Hematopoietic multipotent progenitor cell treated with erythropoietin and hydrocortisone succinate and interleukin-3 and kit ligand, for 6 days (in vitro differentiated cells): Measurements from ENCODE around the gene TXNL1.
"Not testable (repeated sequence)": the region's sequence is repeated elsewhere in the genome, so short reads cannot be mapped to it uniquely, and the experiment has no call there.

ENCODE experiments used
- DNase-seq: peaks from one replicate; pipeline ENCODE4 v3.0.0-alpha.2; 2015

Gene TXNL1

DNA sequence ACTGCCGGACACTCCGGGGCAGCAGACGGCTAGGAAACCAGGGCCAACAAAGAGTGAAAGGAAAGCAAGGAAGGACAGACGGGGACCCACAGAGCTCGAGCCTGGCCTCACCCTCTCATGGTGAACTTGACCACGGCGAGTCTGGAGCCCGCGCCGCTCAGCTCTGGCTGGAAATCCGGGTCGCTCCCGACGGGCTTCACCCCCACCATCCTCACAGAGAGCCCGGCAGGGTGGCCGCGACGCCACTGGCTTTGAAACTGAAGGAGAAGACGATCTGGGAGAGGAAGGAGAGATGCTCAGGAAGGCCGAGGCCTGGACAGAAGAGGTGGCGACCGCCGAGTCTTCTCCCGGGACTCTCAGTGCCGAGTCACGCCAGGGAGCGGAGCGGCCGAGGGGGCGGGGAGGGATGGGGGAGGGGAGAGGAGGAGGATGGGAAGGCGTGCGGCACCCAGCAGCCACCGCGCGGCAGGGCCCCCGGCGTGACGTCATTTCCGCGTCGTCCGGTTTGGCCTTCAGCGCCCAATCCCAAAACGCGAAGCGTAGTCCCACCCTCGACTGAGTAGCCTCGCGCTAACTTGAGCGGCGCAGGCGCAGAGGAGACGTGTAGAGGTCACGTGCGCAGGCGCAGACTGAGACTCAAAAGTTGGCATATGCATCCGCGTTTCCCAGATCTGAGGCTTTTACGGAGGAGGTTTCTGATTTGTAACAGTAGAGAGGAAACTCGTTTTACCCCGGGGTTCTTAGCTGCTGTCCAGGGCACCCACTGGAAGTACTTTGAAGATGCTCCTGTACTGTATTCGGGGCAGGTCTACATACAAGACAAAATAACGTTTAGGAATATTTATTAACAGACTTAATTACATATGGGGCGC, at the start of gene TXNL1:
Gene TXNL1, minus strand, starts transcription at position 361 of the 872 bp plus-strand sequence. Its CDS starts 152 bp downstream, at position 209.
- DNase-seq, result peak; percentile 100

DNA sequence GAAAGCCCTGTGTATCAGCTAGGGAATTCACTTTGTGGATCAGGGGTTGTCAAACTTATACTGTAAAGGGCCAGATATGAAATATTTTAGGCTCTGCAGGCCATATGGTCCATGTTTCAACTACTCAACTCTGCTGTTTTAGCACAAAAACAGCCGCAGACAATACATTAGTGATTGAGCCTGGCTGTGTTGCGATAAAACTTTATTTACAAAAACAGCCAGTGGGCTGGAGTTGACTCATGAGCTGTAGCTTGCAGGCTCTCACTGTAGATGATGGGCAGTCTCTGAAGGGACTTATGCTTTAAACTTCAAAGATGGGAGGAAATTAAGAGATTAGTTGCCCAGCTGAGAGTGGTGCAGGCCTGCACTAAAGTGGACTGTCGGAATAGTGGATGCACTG, 45.9 kb upstream of the TXNL1 start:
- DNase-seq, result no peak

DNA sequence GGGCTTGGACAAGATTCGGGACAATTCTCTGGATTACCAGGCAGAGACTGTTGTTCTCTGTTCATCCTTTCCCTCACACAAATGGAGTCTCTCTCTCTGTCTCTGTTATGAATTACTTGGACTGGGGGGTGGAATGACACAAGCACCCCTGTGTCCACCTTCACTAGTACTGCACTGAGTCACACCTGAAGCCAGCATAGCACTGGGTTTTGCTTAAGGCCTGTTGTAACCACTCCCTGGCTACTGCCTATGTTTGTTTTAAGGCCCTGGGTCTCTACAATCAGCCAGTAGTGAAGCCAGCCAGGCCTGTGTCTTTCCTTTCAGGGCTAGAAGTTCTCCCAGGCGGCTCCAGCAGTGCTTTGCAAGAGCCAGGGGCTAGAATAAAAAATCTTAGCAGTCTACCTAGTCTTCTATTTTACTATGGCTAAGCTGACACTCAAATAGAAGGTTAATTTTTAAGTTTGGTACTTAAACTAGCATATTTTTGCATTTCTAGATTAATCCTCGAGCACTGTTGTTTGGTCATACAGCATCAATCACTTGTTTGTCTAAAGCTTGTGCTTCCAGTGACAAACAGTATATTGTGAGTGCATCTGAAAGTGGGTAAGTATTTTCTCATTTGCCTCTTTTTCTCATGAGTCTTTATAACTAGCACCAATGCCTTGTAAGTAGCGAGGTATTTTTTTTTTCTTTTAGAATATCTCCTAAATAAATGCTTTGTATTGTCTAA, 40.6 kb upstream of the TXNL1 start:
- DNase-seq, result no peak

DNA sequence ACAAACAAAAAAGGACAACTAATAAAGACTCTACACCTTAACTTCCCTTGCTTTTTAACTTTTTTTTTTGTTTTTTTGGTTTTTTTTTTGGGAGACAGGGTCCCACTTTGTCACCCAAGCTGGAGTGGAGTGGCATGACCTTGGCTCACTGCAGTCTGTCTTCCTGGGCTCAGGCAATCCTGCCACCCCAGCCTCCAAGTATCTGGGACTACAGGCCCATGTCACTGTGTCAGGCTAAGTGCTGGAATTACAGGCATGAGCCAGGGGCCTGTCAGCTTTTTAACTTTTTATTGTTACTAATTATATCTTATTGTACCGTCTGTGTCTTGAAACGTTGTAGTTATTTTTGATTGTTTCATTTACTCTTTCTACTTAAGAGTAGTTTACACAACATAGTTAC, 38.2 kb upstream of the TXNL1 start:
- no peak for DNase-seq

- DNase-seq, result no peak
Observed at GRCh38 chr18:56672981-56673380, 34.6 kb upstream of the TXNL1 start.

DNA sequence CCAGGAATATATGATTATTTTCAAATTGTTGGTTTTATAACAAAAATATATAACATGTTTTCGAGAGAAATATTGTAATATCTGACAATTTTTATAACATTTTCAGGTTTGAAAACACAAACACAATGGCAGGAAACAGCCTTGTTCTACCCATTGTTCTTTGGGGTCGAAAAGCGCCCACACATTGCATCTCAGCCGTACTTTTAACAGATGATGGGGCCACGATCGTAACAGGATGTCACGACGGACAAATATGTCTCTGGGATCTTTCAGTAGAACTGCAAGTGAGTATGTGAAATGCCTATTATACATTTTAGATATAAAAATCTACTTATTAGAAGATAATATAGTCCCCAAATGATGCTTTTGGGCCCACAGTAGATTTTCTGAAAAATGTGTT, 34.0 kb upstream of the TXNL1 start:
- no peak for DNase-seq

DNA sequence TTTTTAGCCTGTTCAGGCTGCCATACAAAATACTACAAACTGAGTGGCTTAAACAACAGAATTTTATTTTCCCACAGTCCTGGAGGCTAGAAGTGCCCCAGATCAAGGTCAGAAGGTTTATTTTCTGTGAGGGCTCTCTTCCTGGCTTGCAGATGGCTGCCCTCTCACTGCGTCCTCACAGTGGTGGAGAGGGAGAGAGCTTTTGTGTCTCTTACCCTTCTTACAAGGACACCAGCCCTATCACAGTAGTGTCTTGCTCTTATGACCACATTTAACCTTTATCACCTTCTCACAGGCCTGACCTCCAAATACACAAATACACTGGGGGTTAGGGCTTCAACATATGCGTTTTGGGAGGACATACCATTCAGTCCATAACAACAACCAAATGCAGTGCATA, 24.5 kb upstream of the TXNL1 start:
- peak; percentile 79 for DNase-seq

GRCh38 chr18:56662502-56662901, 24.1 kb upstream of the TXNL1 start:
- no peak for DNase-seq

DNA sequence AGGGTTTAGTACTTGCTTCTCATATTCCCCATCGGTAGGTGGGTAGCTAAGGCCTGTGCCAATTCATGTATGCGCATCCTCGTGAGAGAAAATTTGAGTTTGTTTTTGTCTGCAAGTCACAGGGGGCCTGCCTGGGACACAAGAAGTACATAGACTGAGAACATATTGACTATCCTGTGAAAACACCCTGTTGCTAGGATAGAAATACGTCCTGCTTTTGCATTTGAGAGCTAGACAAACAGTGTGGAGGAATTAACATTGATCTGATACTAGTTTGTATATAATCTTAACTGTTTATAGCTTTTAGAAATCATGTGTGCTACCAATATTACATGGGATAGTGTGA, 23.6 kb upstream of the TXNL1 start:
- DNase-seq, result no peak

GRCh38 chr18:56661360-56662062, 23.1 kb upstream of the TXNL1 start:
- no peak for DNase-seq

DNA sequence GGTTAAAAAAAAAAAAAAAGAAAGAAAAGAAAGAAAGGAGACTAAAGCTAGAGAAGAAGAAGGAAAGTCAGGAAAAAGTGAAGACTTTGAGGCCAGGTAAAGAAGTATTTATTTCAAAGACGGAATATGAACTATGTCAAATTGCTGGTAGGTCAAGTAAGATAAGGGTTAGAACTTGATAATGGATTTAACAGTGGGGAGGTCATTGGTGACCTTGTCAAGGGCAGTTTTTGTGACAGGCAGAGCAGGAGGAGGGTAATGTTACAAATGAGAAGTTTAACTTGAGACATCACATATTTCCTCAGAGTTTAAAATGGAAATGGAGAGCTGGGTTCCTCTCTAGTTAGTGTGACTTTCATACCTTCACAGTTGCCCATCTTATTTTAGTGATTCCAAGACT, 22.3 kb upstream of the TXNL1 start:
- no peak for DNase-seq

DNA sequence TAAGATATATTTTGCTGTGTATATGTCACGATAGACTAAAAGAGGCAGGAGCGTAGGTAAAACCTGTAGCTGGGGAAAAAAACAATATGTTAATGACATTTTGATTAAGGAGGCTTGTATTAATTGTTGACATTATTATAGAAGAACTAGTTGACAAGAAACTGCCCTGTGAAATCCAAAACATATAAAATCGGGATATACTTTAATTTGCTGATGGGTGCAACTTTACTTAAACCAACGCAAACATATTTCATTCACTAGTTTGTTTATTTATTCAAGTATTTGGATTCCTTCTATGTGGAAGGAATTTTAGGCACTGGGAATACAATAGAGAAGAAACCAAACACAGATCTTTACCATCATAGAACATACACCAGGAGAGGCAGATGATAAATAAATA, 20.7 kb upstream of the TXNL1 start:
- no peak for DNase-seq

- DNase-seq, result no peak
Observed at GRCh38 chr18:56658261-56658660, 19.9 kb upstream of the TXNL1 start.

DNA sequence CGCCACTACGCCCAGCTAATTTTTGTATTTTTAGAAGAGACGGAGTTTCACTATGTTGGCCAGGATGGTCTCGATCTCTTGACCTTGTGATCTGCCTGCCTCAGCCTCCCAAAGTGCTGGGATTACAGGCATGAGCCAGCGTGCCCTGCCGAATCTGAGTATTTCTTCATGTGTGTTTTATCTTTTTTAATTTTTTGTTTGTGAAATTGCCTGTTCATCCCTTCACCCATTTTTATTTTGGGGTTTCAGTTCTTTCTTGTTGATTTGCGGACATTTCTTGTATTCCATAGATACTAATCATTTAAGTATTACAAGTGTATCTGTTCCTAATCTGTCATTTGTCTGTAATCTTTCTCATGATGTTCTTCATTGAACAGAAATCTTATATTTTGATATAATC, 15.9 kb upstream of the TXNL1 start:
- DNase-seq, result not testable (repeated sequence)

DNA sequence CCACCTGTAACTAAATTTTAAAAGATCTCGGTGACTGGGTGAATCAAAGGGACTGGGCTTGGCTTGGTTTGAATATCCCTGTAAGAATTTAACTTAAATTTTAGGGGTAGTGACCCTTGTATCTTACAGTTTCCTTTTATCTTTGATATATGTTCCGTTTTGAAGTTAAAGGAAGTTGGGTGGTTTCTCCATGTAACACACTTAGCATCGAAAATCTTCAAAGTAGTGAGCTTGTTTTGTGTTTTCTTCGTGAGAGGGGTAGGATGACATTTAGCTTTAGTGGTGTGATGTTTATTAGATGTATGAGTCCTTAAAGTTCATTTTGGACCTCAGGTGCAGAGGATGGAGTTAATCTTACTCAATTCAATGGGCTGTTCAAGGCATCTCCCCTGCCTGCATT, 14.4 kb upstream of the TXNL1 start:
- no peak for DNase-seq

DNA sequence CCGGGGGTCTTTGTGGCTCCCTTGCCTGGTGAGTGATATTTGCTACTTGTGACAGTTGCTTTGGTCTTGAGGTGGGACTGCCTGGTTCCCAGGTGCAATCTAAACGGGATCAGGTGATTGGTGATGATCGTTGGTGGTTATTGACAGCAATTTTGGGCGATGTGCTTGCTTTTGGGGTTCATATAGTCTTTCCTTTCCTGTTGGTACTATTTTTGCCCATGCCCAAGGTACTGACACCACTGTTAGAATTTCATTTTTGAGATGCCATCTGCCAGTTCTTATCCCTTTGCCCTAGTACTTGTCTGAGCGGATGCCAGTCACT, 13.3 kb upstream of the TXNL1 start:
- peak; percentile 26 for DNase-seq

DNA sequence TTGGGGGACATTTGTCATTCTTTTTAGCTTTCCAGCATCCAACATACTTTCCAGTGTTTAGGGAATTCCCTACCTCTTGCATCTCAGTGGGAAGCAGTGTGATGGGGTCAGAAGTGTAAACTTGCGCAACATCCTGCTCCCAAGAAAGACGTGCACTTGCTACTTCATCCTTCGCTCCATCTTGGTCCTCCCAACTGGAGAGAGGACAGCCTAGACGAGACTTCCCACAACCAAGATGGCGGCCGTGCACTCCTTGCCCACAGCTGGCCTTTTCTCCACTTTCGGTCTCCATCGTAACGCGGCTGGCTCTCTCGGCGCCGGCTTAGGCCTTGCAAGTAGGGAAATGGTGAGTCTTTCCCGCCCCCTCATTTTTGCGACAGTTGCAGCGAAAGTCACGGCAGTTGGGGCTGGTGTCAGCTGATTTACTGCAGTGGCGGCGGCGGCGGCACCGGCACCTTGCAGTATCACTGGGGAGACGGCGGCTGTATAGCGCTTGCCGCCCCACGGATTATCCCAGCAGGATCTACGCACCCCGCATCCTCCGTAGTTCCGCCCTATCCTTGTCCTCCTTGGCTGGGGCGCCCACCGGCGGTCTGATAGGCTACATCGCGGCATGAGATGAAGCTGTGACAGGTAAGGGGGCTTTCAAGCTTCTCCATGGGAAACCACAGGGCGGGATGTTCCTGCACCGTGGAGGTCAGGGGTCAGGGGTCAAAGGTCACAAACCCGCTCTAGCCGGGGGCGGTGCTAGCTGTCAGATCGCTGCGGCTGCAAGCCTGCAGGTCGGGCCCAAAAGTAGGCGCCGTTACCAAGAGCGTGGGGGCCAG, 12.8 kb upstream of the TXNL1 start, which contains the start of gene WDR7:
Gene WDR7, plus strand, starts transcription at position 416 of the 827 bp plus-strand sequence. CDS start 21,157 bp downstream, outside the sequence.
- peak; percentile 99 for DNase-seq

- peak; percentile 34 for DNase-seq
Observed at GRCh38 chr18:56649996-56650395, 11.6 kb upstream of the TXNL1 start.

DNA sequence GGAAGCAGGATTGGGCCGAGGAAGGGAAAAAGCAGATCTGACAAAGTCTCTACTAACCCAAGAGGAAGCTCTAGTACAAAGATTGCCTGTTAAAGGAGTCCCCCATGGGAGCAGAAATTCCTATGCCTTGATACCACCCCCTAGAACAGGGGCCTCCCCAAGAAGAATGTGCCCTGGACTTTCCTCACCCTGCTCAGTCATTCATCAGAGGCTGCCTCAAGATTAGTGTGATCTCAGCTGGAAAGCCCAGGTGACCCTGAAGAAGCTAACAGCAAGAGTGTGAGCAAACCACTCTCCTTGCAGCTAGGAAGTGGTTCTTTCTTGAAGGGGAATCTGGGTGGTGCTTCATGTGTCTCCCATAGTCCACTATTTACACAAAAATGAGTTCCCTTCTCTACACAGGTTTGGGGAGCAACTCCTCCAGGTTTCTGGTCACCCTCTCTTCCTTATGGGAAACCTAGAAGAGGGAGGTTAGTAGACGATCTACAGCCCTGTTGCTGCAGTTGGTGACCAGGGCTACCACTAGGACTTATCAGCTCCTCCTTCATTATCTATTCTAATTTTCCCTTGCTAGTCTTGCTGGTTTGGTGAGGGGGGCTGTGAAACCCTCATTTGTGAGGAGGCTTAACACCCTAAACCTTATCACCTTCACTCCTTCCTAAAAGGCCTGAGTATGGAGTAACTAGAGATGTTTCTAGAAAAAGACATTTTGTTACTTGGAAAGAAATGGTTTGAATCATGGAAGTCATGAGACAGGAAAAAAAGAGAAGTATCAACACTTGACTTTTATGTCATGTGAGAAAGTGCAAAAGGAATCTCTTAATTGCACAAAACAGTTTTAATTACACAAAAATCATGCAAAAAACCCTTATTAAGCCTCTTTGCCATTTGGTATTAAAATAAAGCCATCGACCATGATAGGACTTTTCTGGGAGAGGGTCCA, 9.8 kb upstream of the TXNL1 start:
- peak; percentile 52 for DNase-seq

DNA sequence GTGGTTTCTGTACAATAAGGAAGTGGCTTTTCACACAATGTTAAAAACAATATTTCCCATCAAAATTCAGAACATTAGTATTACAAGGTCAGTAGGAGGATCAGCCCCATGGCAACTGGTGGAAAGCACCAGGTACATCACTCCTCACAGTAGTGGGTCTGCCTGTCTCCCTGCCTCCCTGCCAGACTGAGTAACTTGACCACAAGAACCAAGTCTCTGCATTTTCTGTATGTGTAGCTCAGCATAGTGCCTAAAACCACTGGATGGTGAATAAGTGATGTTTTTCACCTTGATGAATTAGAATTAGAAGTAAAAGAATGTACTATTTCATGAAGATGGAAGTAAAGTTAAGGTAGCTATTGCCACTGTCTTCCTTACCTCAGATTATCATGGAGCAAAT, 8.7 kb upstream of the TXNL1 start:
- DNase-seq, result no peak

DNA sequence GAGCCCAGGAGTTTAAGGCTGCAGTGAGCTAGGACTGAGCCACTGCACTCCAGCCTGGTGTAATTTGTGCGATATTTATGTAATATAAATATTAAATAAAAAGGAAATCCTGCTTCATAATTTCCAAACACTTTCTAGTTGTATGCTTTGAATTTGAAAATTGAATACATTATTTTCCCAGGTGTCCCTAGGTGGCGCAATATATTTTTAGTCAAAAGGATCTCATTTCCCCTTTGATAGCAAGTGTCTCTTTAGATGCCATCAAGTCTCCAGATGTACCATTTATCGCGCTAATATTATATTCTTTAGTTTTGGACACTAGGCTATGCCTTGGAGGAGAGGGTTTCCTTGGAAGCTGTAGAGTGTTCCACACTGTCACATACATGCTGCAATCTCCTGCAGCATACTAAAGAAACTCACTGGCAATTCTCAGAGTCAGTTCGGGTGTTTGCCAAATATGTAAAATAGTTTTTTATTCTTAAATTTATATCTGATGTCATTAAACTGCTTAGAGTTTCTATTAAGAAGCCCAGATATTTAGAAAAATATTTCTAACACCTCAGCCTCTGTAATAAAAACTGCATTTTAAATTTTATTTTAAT, 7.1 kb upstream of the TXNL1 start:
- DNase-seq, result peak; percentile 81
